Measurements from ENCODE around the gene CDH23.

Gene CDH23

GRCh38 chr10:71546220-71546619 lies 149.5 kb downstream of the CDH23 start:
- TF ChIP-seq, protein P1, sequence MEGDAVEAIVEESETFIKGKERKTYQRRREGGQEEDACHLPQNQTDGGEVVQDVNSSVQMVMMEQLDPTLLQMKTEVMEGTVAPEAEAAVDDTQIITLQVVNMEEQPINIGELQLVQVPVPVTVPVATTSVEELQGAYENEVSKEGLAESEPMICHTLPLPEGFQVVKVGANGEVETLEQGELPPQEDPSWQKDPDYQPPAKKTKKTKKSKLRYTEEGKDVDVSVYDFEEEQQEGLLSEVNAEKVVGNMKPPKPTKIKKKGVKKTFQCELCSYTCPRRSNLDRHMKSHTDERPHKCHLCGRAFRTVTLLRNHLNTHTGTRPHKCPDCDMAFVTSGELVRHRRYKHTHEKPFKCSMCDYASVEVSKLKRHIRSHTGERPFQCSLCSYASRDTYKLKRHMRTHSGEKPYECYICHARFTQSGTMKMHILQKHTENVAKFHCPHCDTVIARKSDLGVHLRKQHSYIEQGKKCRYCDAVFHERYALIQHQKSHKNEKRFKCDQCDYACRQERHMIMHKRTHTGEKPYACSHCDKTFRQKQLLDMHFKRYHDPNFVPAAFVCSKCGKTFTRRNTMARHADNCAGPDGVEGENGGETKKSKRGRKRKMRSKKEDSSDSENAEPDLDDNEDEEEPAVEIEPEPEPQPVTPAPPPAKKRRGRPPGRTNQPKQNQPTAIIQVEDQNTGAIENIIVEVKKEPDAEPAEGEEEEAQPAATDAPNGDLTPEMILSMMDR (IDR thresholded peaks at IDR 0.05) = no peak

GRCh38 chr10:71547312-71547711 lies 150.6 kb downstream of the CDH23 start:
- TF ChIP-seq, protein P1 (IDR thresholded peaks at IDR 0.05) = no peak

GRCh38 chr10:71547876-71548846 lies 151.4 kb downstream of the CDH23 start:
- TF ChIP-seq, protein P1 (IDR thresholded peaks at IDR 0.05) = no peak

GRCh38 chr10:71549766-71550533 lies 153.2 kb downstream of the CDH23 start:
- TF ChIP-seq, protein P1 (IDR thresholded peaks at IDR 0.05) = no peak

GRCh38 chr10:71550628-71551027 lies 153.9 kb downstream of the CDH23 start:
- TF ChIP-seq, protein P1 (IDR thresholded peaks at IDR 0.05) = no peak

DNA sequence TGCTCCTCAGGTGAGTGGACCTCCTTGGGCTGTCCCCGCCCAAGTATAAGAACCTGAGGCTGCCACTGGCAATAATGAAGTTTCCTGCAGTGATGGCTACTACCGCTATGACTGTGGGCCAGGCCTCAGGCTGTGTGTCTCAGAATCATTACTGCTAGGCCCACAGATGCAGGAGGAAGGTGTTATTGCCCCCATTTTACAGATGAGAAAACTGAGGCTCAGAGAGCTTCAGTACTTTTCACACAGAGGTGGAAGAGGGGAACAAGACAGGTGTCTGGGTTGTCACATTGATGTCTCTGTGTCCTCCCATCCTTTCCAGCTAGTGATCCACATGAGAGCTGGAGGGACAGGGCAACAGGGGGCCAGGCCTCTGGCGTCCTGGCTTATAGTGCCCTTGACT lies 155.2 kb downstream of the CDH23 start:
- TF ChIP-seq, protein P1 (IDR thresholded peaks at IDR 0.05) = no peak

GRCh38 chr10:71553432-71553831 lies 156.7 kb downstream of the CDH23 start:
- TF ChIP-seq, protein P1 (IDR thresholded peaks at IDR 0.05) = no peak

Measured in LNCAP (cell line).